Measurements from ENCODE around the gene SORCS1. TPM values are rescaled to one million over a fixed set of nuclear protein-coding genes. Genes with fewer than 3 reads are reported as not detected.

Gene SORCS1
- total and polyA plus RNA-seq, 2 donors (not counting 1 experiment from before 2014, with no cell fraction given) = not detected

- H3K4me1 ChIP-seq (ENCODE audit: control insufficient read depth in 2 of 2, insufficient read depth in 2 of 2, low read length in 2 of 2) = no peaks in the 10 kb centered on the region
- WGBS (ENCODE audit: insufficient coverage) = 92% methylated on average over 2 of the region's 6 CpGs
- no peak overlapping the region for H3K4me3 ChIP-seq (ENCODE audit: control extremely low read depth in 1 of 5, extremely low read depth in 1 of 5, insufficient read depth in 1 of 5, low read depth in 2 of 5, low read length in 4 of 5)
- ChIA-PET CTCF (no interaction called here), POLR2A (no interaction called here)
- no peak overlapping the region for H3K9ac ChIP-seq (ENCODE audit: low read length)
- intact Hi-C loops (cut with micrococcal nuclease) = no loop called here
- no peak for DNase-seq
- H3K4me2 ChIP-seq (replicated peaks; ENCODE audit: low read depth, low read length, poor library complexity, severe bottlenecking) = no peak overlapping the region
- H3K36me3 ChIP-seq (replicated peaks in 1 of 2; ENCODE audit: control extremely low read depth in 1 of 2, control insufficient read depth in 1 of 2, extremely low read depth in 1 of 2, insufficient read depth in 2 of 2, low read length in 1 of 2) = no peaks in the 10 kb centered on the region
- H3K27ac Mint-ChIP-seq = no peak overlapping the region
- H3K9me3 ChIP-seq (ENCODE audit: control extremely low read depth in 1 of 3, control insufficient read depth in 2 of 3, insufficient read depth in 1 of 3, low read length in 2 of 3) = no peaks in the 10 kb centered on the region
- no peak for ATAC-seq (ENCODE audit: low read depth)
- no peaks in the 10 kb centered on the region for H3K27me3 ChIP-seq (replicated peaks in 1 of 4; ENCODE audit: control extremely low read depth in 1 of 4, control insufficient read depth in 3 of 4, insufficient read depth in 4 of 4, low read length in 3 of 4)
- H4K20me1 ChIP-seq (ENCODE audit: control insufficient read depth, insufficient read depth, low read length, poor library complexity, severe bottlenecking) = no peaks in the 10 kb centered on the region
- no peaks in the 10 kb centered on the region for H3K79me2 ChIP-seq (ENCODE audit: control insufficient read depth, insufficient read depth, low read length)
- no peak overlapping the region for H3K4me3 Mint-ChIP-seq
- no peaks in the 10 kb centered on the region for H3K4me1 Mint-ChIP-seq
- H3K9me3 Mint-ChIP-seq (ENCODE audit: insufficient read depth) = no peaks in the 10 kb centered on the region
- no peaks in the 10 kb centered on the region for H3K27me3 Mint-ChIP-seq
- TF ChIP-seq, protein P1, sequence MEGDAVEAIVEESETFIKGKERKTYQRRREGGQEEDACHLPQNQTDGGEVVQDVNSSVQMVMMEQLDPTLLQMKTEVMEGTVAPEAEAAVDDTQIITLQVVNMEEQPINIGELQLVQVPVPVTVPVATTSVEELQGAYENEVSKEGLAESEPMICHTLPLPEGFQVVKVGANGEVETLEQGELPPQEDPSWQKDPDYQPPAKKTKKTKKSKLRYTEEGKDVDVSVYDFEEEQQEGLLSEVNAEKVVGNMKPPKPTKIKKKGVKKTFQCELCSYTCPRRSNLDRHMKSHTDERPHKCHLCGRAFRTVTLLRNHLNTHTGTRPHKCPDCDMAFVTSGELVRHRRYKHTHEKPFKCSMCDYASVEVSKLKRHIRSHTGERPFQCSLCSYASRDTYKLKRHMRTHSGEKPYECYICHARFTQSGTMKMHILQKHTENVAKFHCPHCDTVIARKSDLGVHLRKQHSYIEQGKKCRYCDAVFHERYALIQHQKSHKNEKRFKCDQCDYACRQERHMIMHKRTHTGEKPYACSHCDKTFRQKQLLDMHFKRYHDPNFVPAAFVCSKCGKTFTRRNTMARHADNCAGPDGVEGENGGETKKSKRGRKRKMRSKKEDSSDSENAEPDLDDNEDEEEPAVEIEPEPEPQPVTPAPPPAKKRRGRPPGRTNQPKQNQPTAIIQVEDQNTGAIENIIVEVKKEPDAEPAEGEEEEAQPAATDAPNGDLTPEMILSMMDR (IDR thresholded peaks at IDR 0.05) = no peak
- TF ChIP-seq EZH2 (IDR thresholded peaks at IDR 0.05; ENCODE audit: borderline replicate concordance, insufficient read depth, low read depth, low read length, poor library complexity, severe bottlenecking) = no peak
- H3K27ac ChIP-seq (ENCODE audit: low read length in 2 of 2) = no peak overlapping the region
- H2AFZ ChIP-seq (ENCODE audit: insufficient read depth, low read depth, low read length, poor library complexity, severe bottlenecking) = no peak overlapping the region
Measured at GRCh38 chr10:107085665-107086525, 78.6 kb downstream of the SORCS1 start.

- 50% methylated on average over 1 of the region's 3 CpGs for WGBS (ENCODE audit: insufficient coverage)
- Histone ChIP-seq H3K79me2 (ENCODE audit: control insufficient read depth, insufficient read depth, low read length) (no peaks in the 10 kb centered on the region), H2AFZ (ENCODE audit: insufficient read depth, low read depth, low read length, poor library complexity, severe bottlenecking) (no peak overlapping the region), H3K4me1 (ENCODE audit: control insufficient read depth in 2 of 2, insufficient read depth in 2 of 2, low read length in 2 of 2) (no peaks in the 10 kb centered on the region), H3K27me3 (replicated peaks in 1 of 4; ENCODE audit: control extremely low read depth in 1 of 4, control insufficient read depth in 3 of 4, insufficient read depth in 4 of 4, low read length in 3 of 4) (no peaks in the 10 kb centered on the region), H3K9ac (ENCODE audit: low read length) (no peak overlapping the region), H4K20me1 (ENCODE audit: control insufficient read depth, insufficient read depth, low read length, poor library complexity, severe bottlenecking) (no peaks in the 10 kb centered on the region), H3K4me2 (replicated peaks; ENCODE audit: low read depth, low read length, poor library complexity, severe bottlenecking) (no peak overlapping the region), H3K4me3 (ENCODE audit: control extremely low read depth in 1 of 5, extremely low read depth in 1 of 5, insufficient read depth in 1 of 5, low read depth in 2 of 5, low read length in 4 of 5) (no peak overlapping the region), H3K36me3 (replicated peaks in 1 of 2; ENCODE audit: control extremely low read depth in 1 of 2, control insufficient read depth in 1 of 2, extremely low read depth in 1 of 2, insufficient read depth in 2 of 2, low read length in 1 of 2) (no peaks in the 10 kb centered on the region), H3K27ac (ENCODE audit: low read length in 2 of 2) (no peak overlapping the region), H3K9me3 (ENCODE audit: control extremely low read depth in 1 of 3, control insufficient read depth in 2 of 3, insufficient read depth in 1 of 3, low read length in 2 of 3) (no peaks in the 10 kb centered on the region)
- intact Hi-C loops (cut with micrococcal nuclease) = no loop called here
- H3K4me1 Mint-ChIP-seq = no peaks in the 10 kb centered on the region
- POLR2A ChIA-PET = no interaction called here
- no peaks in the 10 kb centered on the region for H3K9me3 Mint-ChIP-seq (ENCODE audit: insufficient read depth)
- ATAC-seq (ENCODE audit: low read depth) (no peak), DNase-seq (no peak)
- H3K4me3 Mint-ChIP-seq = no peak overlapping the region
- CTCF ChIA-PET = interaction anchor here (0.7 kb wide), 1 partner anchor 177 kb away, joined by 4 read pairs; no protein-coding TSS in a partner anchor
- H3K27me3 Mint-ChIP-seq = no peaks in the 10 kb centered on the region
- no peak overlapping the region for H3K27ac Mint-ChIP-seq
- TF ChIP-seq, protein P1 (IDR thresholded peaks at IDR 0.05) = no peak
- TF ChIP-seq EZH2 (IDR thresholded peaks at IDR 0.05; ENCODE audit: borderline replicate concordance, insufficient read depth, low read depth, low read length, poor library complexity, severe bottlenecking) = no peak
Measured at GRCh38 chr10:107083388-107084009, 81.0 kb downstream of the SORCS1 start.
